T1000 (cell line): ENCODE results near the gene AHCYL2.
"Not testable (repeated sequence)": the region's sequence is repeated elsewhere in the genome, so short reads cannot be mapped to it uniquely, and the experiment has no call there.

ENCODE experiments used
- DNase-seq: peaks from one replicate; lab custom pipeline; 2025; ENCODE audit warnings: mixed read lengths; lab: John Stamatoyannopoulos, UW

The AHCYL2 gene

GRCh38 chr7:129354428-129355157, 129.8 kb downstream of the AHCYL2 start:
- DNase-seq = no peak

- DNase-seq = no peak
Measured at GRCh38 chr7:129356176-129356575, 131.3 kb downstream of the AHCYL2 start.

GRCh38 chr7:129359176-129359575, 134.3 kb downstream of the AHCYL2 start:
- no peak for DNase-seq

- no peak for DNase-seq
Measured at GRCh38 chr7:129359638-129360037, 134.8 kb downstream of the AHCYL2 start.

GRCh38 chr7:129361771-129362170, 136.9 kb downstream of the AHCYL2 start:
- no peak for DNase-seq

- DNase-seq = no peak
Measured at GRCh38 chr7:129362496-129362895, 137.7 kb downstream of the AHCYL2 start.

- DNase-seq = no peak
Measured at GRCh38 chr7:129367349-129367699, 142.5 kb downstream of the AHCYL2 start.

GRCh38 chr7:129367700-129368388, 143.0 kb downstream of the AHCYL2 start:
- peak; percentile 29 for DNase-seq

- no peak for DNase-seq
Measured at GRCh38 chr7:129368389-129368986, 143.7 kb downstream of the AHCYL2 start.

GRCh38 chr7:129369447-129369846, 144.6 kb downstream of the AHCYL2 start:
- DNase-seq = not testable (repeated sequence)

GRCh38 chr7:129370812-129371211, 146.0 kb downstream of the AHCYL2 start:
- no peak for DNase-seq

GRCh38 chr7:129371487-129371886, 146.7 kb downstream of the AHCYL2 start:
- no peak for DNase-seq

GRCh38 chr7:129373651-129374428, 149.0 kb downstream of the AHCYL2 start:
- no peak for DNase-seq

GRCh38 chr7:129375141-129375938, 150.5 kb downstream of the AHCYL2 start:
- DNase-seq = no peak

GRCh38 chr7:129376076-129376777, 151.4 kb downstream of the AHCYL2 start:
- DNase-seq = no peak

- DNase-seq = no peak
Measured at GRCh38 chr7:129376778-129377700, 152.2 kb downstream of the AHCYL2 start.

- DNase-seq = no peak
Measured at GRCh38 chr7:129381710-129382484, 157.1 kb downstream of the AHCYL2 start.

- no peak for DNase-seq
Measured at GRCh38 chr7:129383542-129384132, 158.8 kb downstream of the AHCYL2 start.

- no peak for DNase-seq
Measured at GRCh38 chr7:129385116-129385515, 160.3 kb downstream of the AHCYL2 start.
